NB4 (cell line): ENCODE measurements around the gene GVQW3.

ENCODE experiments used
- MYC ChIP-seq: IDR thresholded peaks from 2 replicates; pipeline ENCODE4 v1.6.1; 2011; ENCODE audit warnings: low read depth, low read length
- POLR2A ChIP-seq: IDR thresholded peaks from 2 replicates; pipeline ENCODE4 v1.6.1; 2011; ENCODE audit warnings: mild to moderate bottlenecking; ENCODE audit not compliant: insufficient read length; ENCODE audit errors: extremely low read depth
- TF ChIP-seq, protein P1 (sequence below): IDR thresholded peaks from one replicate; pipeline ENCODE4 v1.5.1; 2012; ENCODE audit warnings: low read depth, low read length
- TF ChIP-seq, protein P2 (sequence below): IDR thresholded peaks from 2 replicates; pipeline ENCODE4 v1.6.1; 2011; ENCODE audit warnings: low read depth, low read length

DNA sequence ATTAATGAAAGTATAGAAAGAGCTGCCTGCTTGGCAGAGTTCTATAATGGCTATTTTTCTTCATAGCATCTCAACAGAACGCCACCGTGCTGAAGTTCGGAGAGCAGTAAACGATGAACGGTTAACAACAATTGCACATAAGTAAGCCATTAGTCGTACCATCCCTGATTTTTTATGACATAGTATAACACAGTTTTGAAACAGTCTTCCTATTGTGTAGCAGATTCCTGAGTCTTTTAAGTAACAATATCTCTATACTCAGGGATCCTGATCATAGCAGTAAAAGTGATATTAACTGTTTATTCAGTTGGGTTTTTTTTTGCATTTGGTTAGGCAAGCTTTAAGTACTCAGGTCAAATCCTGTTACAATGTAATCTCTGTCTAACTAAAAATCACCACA lies 72.1 kb downstream of the GVQW3 start:
- TF ChIP-seq POLR2A: no peak
- TF ChIP-seq, protein P1, sequence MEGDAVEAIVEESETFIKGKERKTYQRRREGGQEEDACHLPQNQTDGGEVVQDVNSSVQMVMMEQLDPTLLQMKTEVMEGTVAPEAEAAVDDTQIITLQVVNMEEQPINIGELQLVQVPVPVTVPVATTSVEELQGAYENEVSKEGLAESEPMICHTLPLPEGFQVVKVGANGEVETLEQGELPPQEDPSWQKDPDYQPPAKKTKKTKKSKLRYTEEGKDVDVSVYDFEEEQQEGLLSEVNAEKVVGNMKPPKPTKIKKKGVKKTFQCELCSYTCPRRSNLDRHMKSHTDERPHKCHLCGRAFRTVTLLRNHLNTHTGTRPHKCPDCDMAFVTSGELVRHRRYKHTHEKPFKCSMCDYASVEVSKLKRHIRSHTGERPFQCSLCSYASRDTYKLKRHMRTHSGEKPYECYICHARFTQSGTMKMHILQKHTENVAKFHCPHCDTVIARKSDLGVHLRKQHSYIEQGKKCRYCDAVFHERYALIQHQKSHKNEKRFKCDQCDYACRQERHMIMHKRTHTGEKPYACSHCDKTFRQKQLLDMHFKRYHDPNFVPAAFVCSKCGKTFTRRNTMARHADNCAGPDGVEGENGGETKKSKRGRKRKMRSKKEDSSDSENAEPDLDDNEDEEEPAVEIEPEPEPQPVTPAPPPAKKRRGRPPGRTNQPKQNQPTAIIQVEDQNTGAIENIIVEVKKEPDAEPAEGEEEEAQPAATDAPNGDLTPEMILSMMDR: no peak
- TF ChIP-seq, protein P2, sequence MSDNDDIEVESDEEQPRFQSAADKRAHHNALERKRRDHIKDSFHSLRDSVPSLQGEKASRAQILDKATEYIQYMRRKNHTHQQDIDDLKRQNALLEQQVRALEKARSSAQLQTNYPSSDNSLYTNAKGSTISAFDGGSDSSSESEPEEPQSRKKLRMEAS: no peak
- TF ChIP-seq MYC: no peak
